ENCODE results near the gene ADD1. TPM values are rescaled to one million over a fixed set of nuclear protein-coding genes. Genes with fewer than 3 reads are reported as not detected.
"Not testable (repeated sequence)": the region's sequence is repeated elsewhere in the genome, so short reads cannot be mapped to it uniquely, and the experiment has no call there.

The ADD1 gene
- total and polyA plus RNA-seq, 12 donors, result 163 to 448 (median 214) TPM

GRCh38 chr4:2954358-2955185 lies 110.9 kb downstream of the ADD1 start:
- Histone ChIP-seq H3K4me3 (no peak overlapping the region), H3K36me3 (peaks cover 0 to 87% (median 60%) of the 10 kb centered on the region in 9 donors), H3K27ac (peak overlapping the region in 2 of 10 donors; percentile 30 to 40), H3K4me1 (peaks cover 0 to 16% (median 6%) of the 10 kb centered on the region in 9 donors), H3K9me3 (no peaks in the 10 kb centered on the region), H3K27me3 (no peaks in the 10 kb centered on the region)
- ATAC-seq (peak in 5 of 8 donors; percentile 21 to 52 (median 46)), DNase-seq (no peak)
- TF ChIP-seq CTCF (IDR thresholded peaks at IDR 0.05), result peak in 2 of 9 donors; percentile 21 to 22
- WGBS, 2 donors, result 89% methylated on average over 33 of the region's 33 CpGs
- intact Hi-C loops (cut with DNase I), result no loop called here

- H3K4me1 ChIP-seq, result peaks cover 0 to 16% (median 7%) of the 10 kb centered on the region in 9 donors
These were observed 111.8 kb downstream of the ADD1 start for GRCh38 chr4:2955186-2956044.

GRCh38 chr4:2958446-2958845 lies 114.8 kb downstream of the ADD1 start:
- Histone ChIP-seq H3K27me3 (no peaks in the 10 kb centered on the region), H3K4me1 (peaks cover 9 to 32% (median 22%) of the 10 kb centered on the region in 9 donors), H3K36me3 (peaks cover 0 to 55% (median 27%) of the 10 kb centered on the region in 9 donors), H3K9me3 (no peaks in the 10 kb centered on the region), H3K27ac (no peak overlapping the region), H3K4me3 (no peak overlapping the region)
- TF ChIP-seq CTCF (IDR thresholded peaks at IDR 0.05), result no peak
- ATAC-seq, result no peak
- no peak for DNase-seq
- intact Hi-C loops (cut with DNase I), result no loop called here
- WGBS, 2 donors, result 72 to 73% methylated on average over 9 of the region's 9 CpGs

More at GRCh38 chr4:2955186-2956044, 111.8 kb downstream of the ADD1 start:
- intact Hi-C loops (cut with DNase I); DNase-seq; H3K4me3 ChIP-seq; H3K9me3 ChIP-seq; ATAC-seq; H3K27ac ChIP-seq; H3K27me3 ChIP-seq: not testable (repeated sequence)
- WGBS, 2 donors, result 97% methylated on average over 35 to 41 of the region's 44 CpGs
- H3K36me3 ChIP-seq, result peaks cover 0 to 85% (median 52%) of the 10 kb centered on the region in 9 donors

- not testable (repeated sequence) for H3K27ac ChIP-seq, H3K9me3 ChIP-seq, H3K4me3 ChIP-seq, H3K27me3 ChIP-seq, ATAC-seq, DNase-seq
- Histone ChIP-seq H3K4me1 (peaks cover 9 to 38% (median 25%) of the 10 kb centered on the region in 9 donors), H3K36me3 (peaks cover 0 to 42% (median 18%) of the 10 kb centered on the region in 9 donors)
- intact Hi-C loops (cut with DNase I), result loop anchor here in 2 of 10 donors (5.0 to 10.0 kb wide), 3 partner anchors 74 to 546 kb away; partner anchors contain the start of genes CFAP99 (in 1 of the 2), TNIP2 (in 1 of the 2) and ZFYVE28 (in 1 of the 2)
- 93% methylated on average over 4 of the region's 4 CpGs for WGBS, 2 donors
These were observed 116.8 kb downstream of the ADD1 start for GRCh38 chr4:2960450-2960849.

- intact Hi-C loops (cut with DNase I), result loop anchor here in 2 of 10 donors (5.0 to 10.0 kb wide), 3 partner anchors 73 to 547 kb away; partner anchors contain the start of genes CFAP99 (in 1 of the 2), TNIP2 (in 1 of the 2) and ZFYVE28 (in 1 of the 2)
- Histone ChIP-seq H3K36me3 (peaks cover 0 to 32% (median 13%) of the 10 kb centered on the region in 9 donors), H3K27ac (peak overlapping the region in 1 of 10 donors; percentile 45), H3K4me1 (peaks cover 9 to 38% (median 25%) of the 10 kb centered on the region in 9 donors), H3K4me3 (peak overlapping the region in 6 of 10 donors; percentile 77 to 99 (median 95)), H3K9me3 (no peaks in the 10 kb centered on the region), H3K27me3 (no peaks in the 10 kb centered on the region)
- 59 to 60% methylated on average over 8 of the region's 8 CpGs for WGBS, 2 donors
- no peak for DNase-seq
- TF ChIP-seq CTCF (IDR thresholded peaks at IDR 0.05), result no peak
- ATAC-seq, result no peak
These were observed 117.8 kb downstream of the ADD1 start for GRCh38 chr4:2961421-2961810.

Data from heart right ventricle (tissue), 16 donors.